LoVo (cell line): ENCODE data around the gene TLR2.

Experiments used
- DNase-seq: peaks from one replicate; pipeline ENCODE4 v3.0.0-alpha.2; 2016; ENCODE audit warnings: low spot score

TLR2 gene

DNA sequence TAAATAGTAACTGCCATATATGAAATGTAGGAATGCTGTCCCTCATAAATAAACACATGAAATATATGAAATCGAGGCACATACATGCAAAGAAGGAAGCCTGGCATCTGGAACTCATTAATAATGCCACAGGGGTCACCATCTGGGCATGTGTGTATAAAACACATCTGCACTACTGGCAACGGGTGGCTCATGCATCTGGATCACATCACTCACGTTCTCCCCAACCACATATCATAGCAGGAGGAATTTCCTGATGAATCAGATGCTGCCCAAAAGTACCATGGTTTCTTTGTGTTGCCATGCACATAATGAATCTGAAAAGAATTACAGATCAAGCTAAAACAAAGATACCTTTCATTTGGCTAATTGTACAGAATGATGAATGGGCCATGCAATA is 47.2 kb downstream of the TLR2 start:
- DNase-seq, result no peak

DNA sequence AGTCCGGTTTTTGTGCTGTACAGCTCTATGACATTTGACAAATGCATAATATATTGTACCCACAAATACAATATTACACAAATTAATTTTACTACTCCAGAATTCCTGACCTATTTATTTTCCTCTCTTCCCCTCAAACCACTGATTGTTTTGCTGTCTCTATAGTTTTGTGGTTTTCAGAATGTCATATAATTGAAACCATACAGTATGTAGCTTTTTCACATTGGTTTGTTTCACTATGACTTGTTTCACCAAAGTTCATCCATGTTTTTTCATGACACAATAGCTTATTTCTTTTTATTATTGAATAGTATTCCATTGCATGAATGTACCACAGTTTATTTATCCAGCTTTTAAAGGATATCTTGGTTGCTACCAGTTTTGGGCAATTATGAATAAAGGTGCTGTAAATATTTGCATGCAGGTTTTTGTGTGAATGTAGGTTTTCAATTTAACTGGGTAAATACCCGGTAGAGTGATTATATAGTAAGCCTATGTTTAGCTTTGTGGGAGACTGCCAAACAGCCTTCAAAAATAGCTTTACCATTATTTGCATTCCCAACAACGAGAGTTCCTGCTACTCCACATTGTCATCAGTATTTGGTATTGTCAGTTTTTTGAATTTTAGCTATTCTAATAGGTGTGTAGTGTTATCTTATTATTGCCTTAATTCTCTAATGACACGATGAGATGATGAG is 49.8 kb downstream of the TLR2 start:
- no peak for DNase-seq

- DNase-seq, result no peak
These were observed 51.9 kb downstream of the TLR2 start for GRCh38 chr4:153735906-153736461.

DNA sequence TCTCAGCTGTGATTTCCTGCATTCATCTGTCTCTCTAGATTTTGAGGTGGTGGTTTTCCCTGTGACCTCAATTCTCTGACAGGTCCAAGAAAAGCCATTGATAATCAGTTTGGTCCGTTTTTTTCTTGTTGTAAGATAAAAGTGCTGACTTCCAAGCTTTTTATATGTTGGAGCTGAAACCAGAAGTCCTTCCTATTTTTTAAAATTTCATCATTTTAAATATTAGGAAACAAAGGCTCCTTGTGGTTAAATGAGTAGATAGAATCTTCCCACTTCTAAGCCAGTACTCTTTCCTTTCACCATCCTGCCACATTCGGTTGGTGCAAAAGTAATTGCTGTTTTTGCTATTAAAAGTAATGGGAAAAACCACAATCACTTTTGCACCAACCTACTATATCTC is 57.5 kb downstream of the TLR2 start:
- DNase-seq, result no peak

DNA sequence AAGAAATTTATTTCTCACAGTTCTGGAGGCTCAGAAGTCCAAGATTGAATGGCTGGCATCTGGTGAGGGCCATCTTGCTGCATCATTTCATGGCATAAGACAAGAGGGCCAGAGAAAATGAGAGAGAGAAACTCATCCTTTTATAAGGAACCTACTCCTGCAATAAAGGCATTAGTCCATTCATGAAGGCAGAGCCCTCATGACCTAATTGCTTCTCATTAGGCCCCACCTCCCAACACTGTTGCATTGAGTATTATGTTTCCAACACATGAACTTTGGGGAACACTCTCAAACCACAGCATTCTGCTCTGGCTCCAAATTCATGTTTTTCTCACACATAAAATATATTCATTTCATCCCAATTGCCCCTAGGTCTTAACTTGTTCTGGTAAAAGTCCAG is 61.6 kb downstream of the TLR2 start:
- no peak for DNase-seq

- no peak for DNase-seq
These were observed 63.4 kb downstream of the TLR2 start for GRCh38 chr4:153747406-153747955.

DNA sequence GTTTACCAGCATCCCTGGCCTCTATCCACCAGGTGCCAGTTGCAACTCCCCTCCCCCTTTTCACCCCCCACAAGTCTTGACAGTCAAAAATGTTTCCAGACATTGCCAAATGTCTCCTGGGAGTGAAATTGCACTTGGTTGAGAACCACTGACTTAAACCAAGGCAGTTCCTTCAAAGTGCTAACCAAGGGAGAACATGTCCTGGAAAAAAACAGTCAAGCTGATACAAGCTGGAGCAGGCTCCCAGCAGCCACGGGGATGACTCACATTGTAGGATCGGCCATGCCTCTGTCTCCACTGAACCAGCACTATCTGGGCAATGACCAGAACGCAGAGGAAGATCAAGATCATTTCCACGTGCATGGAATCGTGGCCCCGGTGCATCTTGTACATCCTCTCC is 64.3 kb downstream of the TLR2 start:
- peak; percentile 23 for DNase-seq

DNA sequence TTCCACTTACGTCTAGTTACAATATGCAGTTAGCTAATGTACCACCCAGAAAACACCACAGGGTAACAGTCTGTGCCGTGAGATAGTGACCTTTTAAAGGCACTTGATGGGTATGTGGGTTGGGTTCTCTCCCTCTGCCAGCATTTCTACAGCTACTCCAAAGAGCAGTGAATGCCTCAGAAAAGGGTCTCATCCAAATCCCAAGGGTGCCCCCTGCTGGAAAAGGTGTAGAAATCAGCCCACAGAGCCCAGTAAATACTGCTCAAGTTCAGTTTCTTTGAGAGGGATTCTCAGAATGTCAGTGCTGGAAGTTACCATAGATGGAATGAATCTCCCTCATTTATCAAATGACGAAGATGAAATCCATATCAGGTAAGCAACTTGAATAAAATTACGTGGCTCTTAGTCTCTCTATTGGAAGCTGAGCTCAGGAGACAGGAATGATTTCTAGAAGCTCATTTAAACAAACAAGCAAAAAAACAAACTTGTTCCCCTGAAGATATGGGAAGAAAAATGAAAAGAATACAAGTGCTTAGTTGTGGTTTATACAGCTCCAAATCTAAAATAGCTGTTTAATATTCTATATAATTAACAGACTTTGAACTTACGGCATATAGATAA is 66.2 kb downstream of the TLR2 start:
- peak; percentile 48 for DNase-seq

DNA sequence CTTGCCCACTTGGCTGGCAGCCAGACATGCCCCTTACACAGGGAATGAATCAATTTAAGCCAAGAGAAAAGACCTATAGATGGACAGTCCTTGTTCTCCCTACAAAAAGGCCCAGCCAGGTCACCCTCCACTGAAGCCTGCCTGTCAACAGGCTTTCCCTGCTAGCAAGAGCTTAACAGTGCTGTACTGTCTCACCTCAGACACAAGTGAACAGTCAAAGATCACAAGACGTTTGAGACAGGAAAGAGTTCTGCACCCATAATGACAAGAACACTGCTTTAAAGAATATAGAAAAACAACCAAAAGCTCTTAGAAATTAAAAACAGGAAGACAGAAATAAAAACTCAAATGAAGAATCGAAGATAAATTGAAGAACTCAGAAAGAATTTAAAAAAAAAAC is 71.1 kb downstream of the TLR2 start:
- DNase-seq, result no peak
